HCT116 (cell line): ENCODE data around the gene MSRB3. TPM values are rescaled to one million over a fixed set of nuclear protein-coding genes. Genes with fewer than 3 reads are reported as not detected.

ENCODE experiments used
- ATAC-seq: fragments of 200-7000 bp; cut with Tn5 transposase; 2 replicates; pipeline ENCODE4 v1.9.1; 2020; ENCODE audit warnings: mild to moderate bottlenecking, moderate library complexity
- BruUV-seq: library from RNA; stranded (reverse); fragments of 400-500 nt; replicated peaks from 2 replicates; lab custom pipeline; 2021; lab: Mats Ljungman, UMichigan
- CTCF ChIA-PET: fragments of 300-600 bp; sonication (Branson Sonifier 250); formaldehyde crosslinking; loops from one replicate; lab custom pipeline; 2021; ENCODE audit warnings: antibody characterized with exemption; lab: Charles Lee
- POLR2A ChIA-PET: fragments of 300-600, 350-600 bp; sonication (Branson Sonifier 250); formaldehyde crosslinking; loops from one replicate; lab custom pipeline; 2021; ENCODE audit warnings: antibody characterized with exemption; lab: Charles Lee
- RAD21 ChIA-PET, 2 experiments: fragments of 300-600 bp; sonication (Branson Sonifier 250); formaldehyde crosslinking; loops; one replicate each; lab custom pipeline; 2023; ENCODE audit warnings: low total read pairs in 2 of 2; ENCODE audit not compliant: uncharacterized antibody in 2 of 2, unreplicated experiment in 2 of 2, low non-redundant PET in 1 of 2; lab: Charles Lee
- DNase-seq: peaks from one replicate; pipeline ENCODE4 v3.0.0-alpha.2; 2010; ENCODE audit warnings: low read depth, low spot score
- H2AFZ ChIP-seq: fragments of 200-600 bp; shearing (Covaris generic), sonication (generic); 2 replicates; pipeline ENCODE4 v1.6.1; 2017; ENCODE audit warnings: low read depth, mixed run types, mixed read lengths, antibody characterized with exemption, low read length; ENCODE audit not compliant: poor library complexity, severe bottlenecking
- H3K27ac ChIP-seq: 2 replicates; pipeline ENCODE4 v1.5.1; 2012; ENCODE audit warnings: low read depth, low read length
- H3K27me3 ChIP-seq: fragments of 200-600 bp; sonication (generic); 2 replicates; pipeline ENCODE4 v1.6.1; 2016; ENCODE audit warnings: mixed run types, low read length, mixed read lengths; ENCODE audit not compliant: insufficient read depth
- H3K36me3 ChIP-seq, 2 experiments: fragments of 200-500 bp in 1 of 2; fragments of 200-600 bp in 1 of 2; sonication (Bioruptor generic) in 1 of 2; sonication (generic) in 1 of 2; 2 replicates each; pipeline versions ENCODE4 v1.5.1 to v1.6.1; 2014 to 2016; ENCODE audit warnings: low read length in 2 of 2, inconsistent platforms in 1 of 2, mixed read lengths in 1 of 2, mixed run types in 1 of 2; ENCODE audit not compliant: insufficient read depth in 2 of 2, control insufficient read depth in 1 of 2
- H3K4me1 ChIP-seq, 2 experiments: fragments of 200-600 bp in 1 of 2; sonication (generic) in 1 of 2; 2 replicates each; pipeline versions ENCODE4 v1.5.1 to v1.6.1; 2012 to 2017; ENCODE audit warnings: low read length in 2 of 2, inconsistent platforms in 1 of 2, mild to moderate bottlenecking in 1 of 2, mixed read lengths in 1 of 2, mixed run types in 1 of 2, moderate library complexity in 1 of 2; ENCODE audit not compliant: insufficient read depth in 2 of 2, control insufficient read depth in 1 of 2
- H3K4me2 ChIP-seq: fragments of 200-600 bp; sonication (generic); 2 replicates; pipeline ENCODE4 v1.6.1; 2017; ENCODE audit warnings: mixed run types, low read length, mixed read lengths
- H3K4me3 ChIP-seq, 2 experiments: fragments of 200-600 bp in 1 of 2; sonication (generic) in 1 of 2; replicated peaks in 1 of 2; 2 replicates each; pipeline ENCODE4 v1.5.1; 2011 to 2016; ENCODE audit warnings: low read length in 2 of 2, control low read depth in 1 of 2, low read depth in 1 of 2, mild to moderate bottlenecking in 1 of 2, mixed read lengths in 1 of 2, mixed run types in 1 of 2
- H3K79me2 ChIP-seq: fragments of 200-600 bp; sonication (generic); 2 replicates; pipeline ENCODE4 v1.6.1; 2017; ENCODE audit warnings: mild to moderate bottlenecking, mixed run types, low read length, moderate library complexity, mixed read lengths; ENCODE audit not compliant: insufficient read depth
- H3K9ac ChIP-seq: fragments of 200-600 bp; sonication (generic); 2 replicates; pipeline ENCODE4 v1.6.1; 2016; ENCODE audit warnings: low read length, mixed read lengths
- H3K9me2 ChIP-seq: fragments of 200-600 bp; sonication (generic), shearing (Covaris generic); 2 replicates; pipeline ENCODE4 v1.6.1; 2017; ENCODE audit warnings: mixed run types, mild to moderate bottlenecking, moderate library complexity; ENCODE audit not compliant: insufficient read depth
- H3K9me3 ChIP-seq, 2 experiments: fragments of 200-500 bp in 1 of 2; fragments of 200-600 bp in 1 of 2; sonication (Bioruptor generic) in 1 of 2; sonication (generic) in 1 of 2; 2 replicates each; pipeline ENCODE4 v1.6.1; 2014 to 2017; ENCODE audit warnings: low read length in 2 of 2, mixed read lengths in 2 of 2, inconsistent platforms in 1 of 2, low read depth in 1 of 2, mild to moderate bottlenecking in 1 of 2, mixed run types in 1 of 2, moderate library complexity in 1 of 2; ENCODE audit not compliant: control insufficient read depth in 1 of 2, insufficient read depth in 1 of 2
- H4K20me1 ChIP-seq: fragments of 200-600 bp; sonication (generic), shearing (Covaris generic); 2 replicates; pipeline ENCODE4 v1.6.1; 2017; ENCODE audit warnings: mixed run types, mild to moderate bottlenecking, moderate library complexity; ENCODE audit not compliant: insufficient read depth
- CEBPB ChIP-seq: IDR thresholded peaks from 2 replicates; pipeline ENCODE4 v1.6.1; 2012; ENCODE audit warnings: low read depth
- JUND ChIP-seq: IDR thresholded peaks from 2 replicates; pipeline ENCODE4 v1.6.1; 2012
- POLR2AphosphoS5 ChIP-seq: IDR thresholded peaks from 2 replicates; pipeline ENCODE4 v1.6.1; 2011; ENCODE audit warnings: mild to moderate bottlenecking, low read depth, low read length, moderate library complexity
- ZNF274 ChIP-seq: fragments of 200-500 bp; sonication (Bioruptor generic); IDR thresholded peaks from 2 replicates; pipeline ENCODE4 v1.6.1; 2014; ENCODE audit warnings: mild to moderate bottlenecking, low read depth, low read length, inconsistent platforms
- intact Hi-C: fragments of 100-400 bp; cut with micrococcal nuclease; formaldehyde crosslinking; loops from 2 replicates; pipeline ENCODE4 v1.10.0; 2022
- total RNA-seq: library from RNA; stranded (reverse); gene quantifications from one replicate; pipeline ENCODE4 v1.2.1, GENCODE V29; 2021; ENCODE audit not compliant: unreplicated experiment

MSRB3 gene
- total RNA-seq, 1 experiment from 2014 or later = 8.2 TPM

DNA sequence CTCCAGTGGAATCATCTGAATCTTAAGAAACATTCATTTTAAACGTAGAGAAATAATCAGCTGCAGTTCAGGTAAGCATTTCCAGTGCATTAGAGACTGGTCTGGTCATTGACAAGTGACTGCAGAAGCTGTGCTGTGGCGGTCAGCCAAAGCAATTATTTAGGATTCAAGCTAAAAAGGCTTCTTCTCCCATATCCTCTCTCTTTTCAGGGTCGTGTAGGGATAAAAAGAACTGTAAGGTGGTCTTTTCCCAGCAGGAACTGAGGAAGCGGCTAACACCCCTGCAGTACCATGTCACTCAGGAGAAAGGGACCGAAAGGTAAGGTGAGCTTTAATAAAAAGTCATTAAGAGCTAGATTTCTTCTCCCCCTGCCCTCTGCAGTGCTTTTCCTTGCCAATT lies 48.1 kb downstream of the MSRB3 start:
- DNase-seq = no peak
- intact Hi-C loops = no loop called here
- Histone ChIP-seq H3K9me2 (no peaks in the 10 kb centered on the region), H3K4me3 (no peak overlapping the region), H3K9ac (no peak overlapping the region), H3K4me1 (peaks cover 14 to 29% of the 10 kb centered on the region in 2 experiments; a peak in 2 of 4 replicates), H3K79me2 (no peaks in the 10 kb centered on the region), H3K36me3 (no peaks in the 10 kb centered on the region), H4K20me1 (no peaks in the 10 kb centered on the region), H3K9me3 (no peaks in the 10 kb centered on the region), H3K27me3 (no peaks in the 10 kb centered on the region), H2AFZ (no peak overlapping the region), H3K4me2 (no peak overlapping the region), H3K27ac (no peak overlapping the region)
- TF ChIP-seq ZNF274 = no peak
- no peak for TF ChIP-seq JUND
- no peak for ATAC-seq
- RAD21 ChIA-PET = no interaction called here
- CTCF ChIA-PET = interaction anchor here (1.0 kb wide), 1 partner anchor 12 kb away, joined by 3 read pairs; no protein-coding TSS in a partner anchor
- POLR2A ChIA-PET = no interaction called here
- BruUV-seq = no TSS peak

GRCh38 chr12:65327207-65328076 lies 49.0 kb downstream of the MSRB3 start:
- H3K4me2 ChIP-seq = no peak overlapping the region
- no TSS peak for BruUV-seq

More at GRCh38 chr12:65327207-65328076, 49.0 kb downstream of the MSRB3 start:
- intact Hi-C loops = no loop called here
- ATAC-seq (no peak), DNase-seq (no peak)
- no peaks in the 10 kb centered on the region for H3K9me2 ChIP-seq
- H3K9me3 ChIP-seq = no peaks in the 10 kb centered on the region
- no peak overlapping the region for H2AFZ ChIP-seq
- peaks cover 15 to 29% of the 10 kb centered on the region in 2 experiments; a peak in 2 of 4 replicates for H3K4me1 ChIP-seq
- no peaks in the 10 kb centered on the region for H4K20me1 ChIP-seq
- no peak overlapping the region for H3K9ac ChIP-seq
- H3K79me2 ChIP-seq = no peaks in the 10 kb centered on the region
- POLR2A ChIA-PET = interaction anchor here (0.9 kb wide), 1 partner anchor 304 kb away, joined by 3 read pairs; no protein-coding TSS in a partner anchor
- TF ChIP-seq POLR2AphosphoS5 = 0 out of 2 replicates have a peak, but pooled peaks have one; percentile 37
- no peak for TF ChIP-seq CEBPB
- TF ChIP-seq, all 23 proteins: peak for 1
- no peaks in the 10 kb centered on the region for H3K27me3 ChIP-seq
- ChIA-PET CTCF (interaction anchor here (1.0 kb wide), 1 partner anchor 13 kb away, joined by 3 read pairs; no protein-coding TSS in a partner anchor), RAD21 (no interaction called here)
- no peaks in the 10 kb centered on the region for H3K36me3 ChIP-seq
- H3K4me3 ChIP-seq = no peak overlapping the region
- H3K27ac ChIP-seq = no peak overlapping the region
